GM12891 (cell line): Measurements from ENCODE around the gene ANKUB1.

ENCODE experiments used
- POLR2A ChIP-seq: IDR thresholded peaks from 2 replicates; pipeline ENCODE4 v1.6.1; 2011; ENCODE audit warnings: low read depth, low read length, control low read depth
- POLR2AphosphoS5 ChIP-seq: IDR thresholded peaks from 2 replicates; pipeline ENCODE4 v1.6.1; 2011; ENCODE audit warnings: low read depth, low read length, control low read depth
- SPI1 ChIP-seq: IDR thresholded peaks from 2 replicates; pipeline ENCODE4 v1.6.1; 2011; ENCODE audit warnings: low read depth, low read length, control low read depth

DNA sequence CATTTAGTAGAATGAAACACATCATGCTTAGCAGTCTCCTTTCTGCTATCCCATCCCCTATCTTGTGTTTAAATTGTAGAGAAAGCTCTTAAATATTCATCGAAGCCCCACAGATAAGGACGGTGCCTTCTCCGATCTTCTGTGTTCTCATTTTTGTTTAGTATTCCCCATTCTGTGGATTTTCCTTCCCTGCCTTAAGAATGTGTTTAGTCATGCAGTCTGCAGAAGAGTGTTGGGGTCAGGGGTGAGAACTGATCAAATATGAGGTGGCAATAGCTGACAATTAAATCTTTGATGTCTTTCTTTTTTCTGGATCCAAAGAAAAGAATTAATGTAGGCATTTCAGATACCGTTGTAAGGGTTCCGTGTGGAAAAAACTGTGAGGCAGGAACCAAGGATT lies 9.3 kb upstream of the ANKUB1 start:
- TF ChIP-seq POLR2AphosphoS5 (no peak), SPI1 (no peak), POLR2A (no peak)
